ENCODE measurements around the gene P2RX6.

The P2RX6 gene

DNA sequence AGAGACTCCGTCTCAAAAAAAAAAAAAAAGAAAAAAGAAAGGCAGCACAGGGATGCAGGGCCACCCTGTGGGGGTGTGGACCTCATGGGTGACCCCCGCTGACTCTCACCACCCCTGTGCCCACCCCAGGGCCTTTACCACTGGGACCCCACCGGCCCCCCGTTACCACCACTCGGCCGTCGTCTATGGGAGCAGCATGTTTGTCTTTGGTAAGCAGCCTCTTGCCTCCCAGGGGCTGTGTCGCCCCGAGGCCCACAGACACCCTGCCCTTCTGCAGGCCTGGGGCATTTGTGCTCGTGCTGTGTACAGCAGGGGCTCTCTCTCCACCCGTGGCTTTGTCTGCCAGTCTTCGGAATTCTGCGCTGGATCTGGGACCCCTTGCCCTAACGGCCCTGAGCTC is 27.6 kb upstream of the P2RX6 start:
- no peaks in the 10 kb centered on the region for H3K9me3 ChIP-seq
- H3K36me3 ChIP-seq, result peaks cover 17 to 80% (median 45%) of the 10 kb centered on the region in 3 donors
- DNase-seq, result no peak
- no peak overlapping the region for H3K27ac ChIP-seq
- TF ChIP-seq, protein P1, sequence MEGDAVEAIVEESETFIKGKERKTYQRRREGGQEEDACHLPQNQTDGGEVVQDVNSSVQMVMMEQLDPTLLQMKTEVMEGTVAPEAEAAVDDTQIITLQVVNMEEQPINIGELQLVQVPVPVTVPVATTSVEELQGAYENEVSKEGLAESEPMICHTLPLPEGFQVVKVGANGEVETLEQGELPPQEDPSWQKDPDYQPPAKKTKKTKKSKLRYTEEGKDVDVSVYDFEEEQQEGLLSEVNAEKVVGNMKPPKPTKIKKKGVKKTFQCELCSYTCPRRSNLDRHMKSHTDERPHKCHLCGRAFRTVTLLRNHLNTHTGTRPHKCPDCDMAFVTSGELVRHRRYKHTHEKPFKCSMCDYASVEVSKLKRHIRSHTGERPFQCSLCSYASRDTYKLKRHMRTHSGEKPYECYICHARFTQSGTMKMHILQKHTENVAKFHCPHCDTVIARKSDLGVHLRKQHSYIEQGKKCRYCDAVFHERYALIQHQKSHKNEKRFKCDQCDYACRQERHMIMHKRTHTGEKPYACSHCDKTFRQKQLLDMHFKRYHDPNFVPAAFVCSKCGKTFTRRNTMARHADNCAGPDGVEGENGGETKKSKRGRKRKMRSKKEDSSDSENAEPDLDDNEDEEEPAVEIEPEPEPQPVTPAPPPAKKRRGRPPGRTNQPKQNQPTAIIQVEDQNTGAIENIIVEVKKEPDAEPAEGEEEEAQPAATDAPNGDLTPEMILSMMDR (IDR thresholded peaks at IDR 0.05), result no peak
- intact Hi-C loops (cut with DNase I; ENCODE audit: low total_unique reads), result no loop called here
- peaks cover 0 to 19% (median 9%) of the 10 kb centered on the region in 4 donors for H3K4me1 ChIP-seq
- no peaks in the 10 kb centered on the region for H3K27me3 ChIP-seq
- no peak overlapping the region for H3K4me3 ChIP-seq

DNA sequence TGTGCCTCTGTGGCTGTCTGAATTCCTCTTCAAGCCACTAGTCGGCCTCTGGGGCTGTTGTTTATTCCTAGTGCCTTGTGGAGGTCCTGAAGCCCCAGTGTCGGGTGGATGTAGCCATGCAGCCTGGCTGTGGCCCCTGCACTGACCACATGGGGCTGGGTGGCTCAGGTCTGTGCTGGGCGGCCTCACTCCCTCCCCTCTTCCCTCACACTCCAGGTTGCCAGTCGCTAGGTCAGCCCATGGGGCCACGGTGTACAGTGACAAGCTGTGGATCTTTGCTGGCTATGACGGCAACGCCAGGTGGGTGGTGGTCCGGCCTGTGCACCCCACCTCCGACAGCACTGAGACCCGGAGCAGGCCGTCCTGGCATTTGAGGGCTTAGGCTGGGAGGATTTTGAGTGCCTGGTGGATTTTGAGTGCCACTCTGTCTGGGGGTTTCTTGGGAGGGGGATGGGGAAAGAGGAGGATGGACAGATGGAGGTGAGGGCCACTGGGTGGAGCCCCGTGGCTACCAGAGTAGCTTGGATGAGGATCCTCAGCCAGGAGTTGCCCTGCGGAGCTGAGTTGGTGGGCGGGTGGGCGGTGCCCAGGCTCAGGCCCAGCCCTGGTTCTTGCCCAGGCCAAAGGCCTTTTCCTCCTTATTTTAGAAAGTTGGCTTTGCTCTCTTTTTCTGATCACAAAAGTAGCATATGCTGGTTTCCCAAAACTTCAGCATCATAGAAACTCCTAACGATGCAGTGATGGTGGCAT is 26.2 kb upstream of the P2RX6 start:
- Histone ChIP-seq H3K36me3 (peaks cover 25 to 90% (median 58%) of the 10 kb centered on the region in 3 donors), H3K4me3 (no peak overlapping the region)
- intact Hi-C loops (cut with DNase I; ENCODE audit: low total_unique reads), result no loop called here

DNA sequence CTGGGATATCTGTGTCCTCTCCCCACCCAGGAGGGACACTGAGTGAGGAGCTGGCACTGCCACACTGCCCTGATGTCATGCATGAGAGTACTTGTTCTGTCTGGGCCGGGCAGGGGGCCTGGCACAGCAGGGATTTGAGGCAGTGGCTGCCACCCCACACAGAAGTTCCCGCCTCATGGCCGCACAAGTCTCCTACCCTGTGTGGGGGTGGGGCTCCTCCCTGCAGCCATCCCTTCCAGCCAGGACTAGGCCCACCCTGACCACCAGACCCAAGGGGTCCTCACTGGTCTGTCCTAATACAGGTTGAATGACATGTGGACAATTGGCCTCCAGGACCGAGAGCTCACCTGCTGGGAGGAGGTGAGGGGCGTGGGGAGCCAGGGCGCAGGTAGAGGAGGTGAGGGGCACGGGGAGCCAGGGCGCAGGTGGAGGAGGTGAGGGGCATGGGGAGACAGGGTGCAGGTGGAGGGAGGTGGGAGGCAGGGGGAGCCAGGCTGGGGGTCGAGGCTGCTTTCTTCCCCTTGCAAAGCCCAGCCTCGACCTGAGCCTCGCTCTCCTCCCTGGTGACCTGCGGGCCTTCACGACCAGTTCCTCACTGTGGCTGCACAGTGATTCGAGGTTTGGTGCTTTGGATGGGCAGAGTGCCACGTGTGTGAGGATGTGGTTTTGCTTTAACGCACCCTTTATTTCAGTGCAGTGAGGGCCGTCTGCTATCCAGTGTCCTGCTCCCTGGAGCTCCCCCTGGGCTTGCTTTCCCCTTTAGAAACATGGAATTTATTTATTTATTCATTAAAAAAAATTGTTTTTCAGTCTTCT is 25.4 kb upstream of the P2RX6 start:
- Histone ChIP-seq H3K4me1 (no peaks in the 10 kb centered on the region), H3K4me3 (no peak overlapping the region), H3K27ac (no peak overlapping the region), H3K36me3 (peaks cover 31 to 90% (median 63%) of the 10 kb centered on the region in 3 donors), H3K27me3 (no peaks in the 10 kb centered on the region), H3K9me3 (no peaks in the 10 kb centered on the region)
- intact Hi-C loops (cut with DNase I; ENCODE audit: low total_unique reads), result no loop called here
- TF ChIP-seq, protein P1 (IDR thresholded peaks at IDR 0.05), result no peak
- no peak for DNase-seq

More for the DNA sequence above, 26.2 kb upstream of the P2RX6 start:
- no peak overlapping the region for H3K27ac ChIP-seq
- TF ChIP-seq, protein P1 (IDR thresholded peaks at IDR 0.05), result no peak
- DNase-seq, result no peak
- H3K4me1 ChIP-seq, result peaks cover 0 to 6% (median under 1%) of the 10 kb centered on the region in 4 donors
- H3K9me3 ChIP-seq, result no peaks in the 10 kb centered on the region
- no peaks in the 10 kb centered on the region for H3K27me3 ChIP-seq

DNA sequence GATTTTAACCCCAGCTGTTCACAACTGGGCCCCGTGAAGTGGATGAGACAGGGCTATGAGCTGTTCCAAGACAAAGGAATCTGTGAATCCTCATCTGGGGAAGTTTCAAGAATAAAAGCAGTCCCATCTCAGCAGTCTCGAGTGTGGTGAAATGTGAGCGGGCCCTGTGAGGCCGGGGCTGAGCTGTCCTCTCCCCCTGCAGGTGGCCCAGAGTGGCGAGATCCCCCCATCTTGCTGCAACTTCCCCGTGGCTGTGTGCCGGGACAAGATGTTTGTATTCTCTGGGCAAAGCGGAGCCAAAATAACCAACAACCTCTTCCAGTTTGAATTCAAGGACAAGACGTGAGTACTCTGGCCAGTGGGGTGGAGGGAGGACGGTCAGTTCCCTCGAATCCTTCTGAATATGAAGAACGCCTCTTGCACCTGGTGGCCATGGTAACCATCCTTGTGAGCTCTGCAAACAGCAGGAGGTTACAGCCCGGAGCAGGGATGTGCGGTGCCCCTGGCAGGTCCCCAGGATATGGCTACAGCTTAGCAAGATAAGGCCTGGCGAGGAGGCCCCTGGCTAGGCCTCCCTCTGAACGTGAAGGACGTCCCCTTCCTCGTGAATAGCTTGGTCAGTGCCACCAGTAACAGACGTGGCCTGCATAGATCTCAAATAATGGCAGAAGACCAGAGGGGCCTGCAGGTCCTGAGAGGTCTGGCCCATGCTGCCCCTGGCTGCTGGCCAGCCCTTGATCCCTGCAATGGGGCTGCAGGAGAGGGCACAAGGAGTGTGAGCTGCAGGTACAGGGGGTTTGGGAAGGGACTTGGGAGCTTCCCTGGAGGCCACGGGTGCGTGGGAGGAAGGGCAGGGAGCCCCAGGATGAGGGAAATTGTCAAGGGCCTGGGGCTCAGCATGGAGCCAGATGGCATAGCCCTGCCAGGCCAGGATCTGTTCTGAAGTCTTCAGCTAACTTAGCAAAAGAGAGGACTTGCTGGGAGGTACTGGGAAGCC is 24.5 kb upstream of the P2RX6 start:
- Histone ChIP-seq H3K27me3 (no peaks in the 10 kb centered on the region), H3K4me1 (no peaks in the 10 kb centered on the region), H3K9me3 (no peaks in the 10 kb centered on the region), H3K36me3 (peaks cover 33 to 94% (median 61%) of the 10 kb centered on the region in 3 donors), H3K27ac (no peak overlapping the region), H3K4me3 (no peak overlapping the region)
- TF ChIP-seq, protein P1 (IDR thresholded peaks at IDR 0.05), result no peak
- intact Hi-C loops (cut with DNase I; ENCODE audit: low total_unique reads), result no loop called here
- DNase-seq, result no peak
